Ramos (cell line): Measurements from ENCODE around the gene SHC3.

Source experiments
- in situ Hi-C: fragments of 300-500 bp; cut with MboI; formaldehyde crosslinking; loops from one replicate; pipeline ENCODE4 v1.14.3; 2022; ENCODE audit warnings: low sequenced_read_pairs; ENCODE audit not compliant: unreplicated experiment

Gene SHC3

GRCh38 chr9:88974641-88975040 lies 204.0 kb downstream of the SHC3 start:
- in situ Hi-C loops = no loop called here

- in situ Hi-C loops = no loop called here
Measured at GRCh38 chr9:88973281-88974045, 205.2 kb downstream of the SHC3 start.

GRCh38 chr9:88972401-88972800 lies 206.2 kb downstream of the SHC3 start:
- in situ Hi-C loops = no loop called here

GRCh38 chr9:88971131-88971960 lies 207.3 kb downstream of the SHC3 start:
- in situ Hi-C loops = no loop called here

- in situ Hi-C loops = no loop called here
Measured at GRCh38 chr9:88969646-88970373, 208.8 kb downstream of the SHC3 start.

GRCh38 chr9:88968799-88969198 lies 209.8 kb downstream of the SHC3 start:
- in situ Hi-C loops = no loop called here

GRCh38 chr9:88966894-88967676 lies 211.5 kb downstream of the SHC3 start:
- in situ Hi-C loops = no loop called here

GRCh38 chr9:88965473-88965872 lies 213.1 kb downstream of the SHC3 start:
- in situ Hi-C loops = no loop called here

GRCh38 chr9:88960632-88961031 lies 218.0 kb downstream of the SHC3 start:
- in situ Hi-C loops = no loop called here

GRCh38 chr9:88959727-88960469 lies 218.7 kb downstream of the SHC3 start:
- in situ Hi-C loops = no loop called here

GRCh38 chr9:88957526-88957925 lies 221.1 kb downstream of the SHC3 start:
- in situ Hi-C loops = no loop called here
